Measurements from ENCODE around the gene COPS7A. TPM values are rescaled to one million over a fixed set of nuclear protein-coding genes. Genes with fewer than 3 reads are reported as not detected.
A peak's percentile ranks its signal among the peaks of the same experiment; 100 is the strongest.

COPS7A gene
- total and polyA plus RNA-seq, 9 of the 15 experiments (the other 6 are each of a cell fraction or from before 2014, with no cell fraction given), result 12.7 to 36.0 (median 24.3) TPM

DNA sequence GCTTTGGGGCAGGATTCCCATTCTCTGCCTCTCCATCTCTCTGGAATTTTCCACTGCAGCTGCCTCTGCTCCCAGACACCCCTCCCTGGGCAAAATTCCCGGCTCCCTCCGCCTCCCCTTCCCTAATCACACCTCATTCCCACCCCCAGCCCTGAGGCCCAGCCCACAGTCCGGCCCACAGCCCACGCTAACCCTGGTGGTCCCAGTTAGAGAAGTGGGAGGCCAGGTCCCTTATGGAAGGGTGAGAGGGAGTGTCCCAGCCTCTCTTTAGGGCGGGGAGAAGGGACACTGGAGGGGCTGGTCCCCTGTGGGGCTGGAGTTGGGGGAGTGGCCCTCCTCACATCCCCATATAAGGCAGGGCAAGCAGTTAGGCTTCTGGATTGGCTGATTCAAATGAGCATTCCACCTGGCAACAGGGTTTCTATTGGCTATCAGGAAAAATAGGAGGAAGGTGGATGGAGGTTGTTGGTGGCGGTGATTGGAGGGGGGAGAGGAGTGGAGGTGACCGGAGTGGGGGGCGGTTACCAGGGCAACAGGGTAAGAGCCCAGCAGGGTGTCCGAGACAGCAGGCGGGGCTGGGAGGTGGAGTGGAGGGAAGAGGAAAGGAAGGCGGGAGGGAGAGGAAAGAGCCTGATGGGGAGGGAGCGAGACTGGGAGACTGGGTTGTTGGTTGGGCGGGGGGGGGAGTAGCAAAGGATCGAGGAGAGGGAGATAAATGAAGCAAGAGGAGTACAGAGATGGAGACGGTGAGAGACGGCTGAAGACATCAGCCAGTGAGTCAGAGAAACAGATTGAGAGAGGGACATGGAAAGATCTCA, 40.4 kb downstream of the COPS7A start (continued):
- TF ChIP-seq, protein P1, sequence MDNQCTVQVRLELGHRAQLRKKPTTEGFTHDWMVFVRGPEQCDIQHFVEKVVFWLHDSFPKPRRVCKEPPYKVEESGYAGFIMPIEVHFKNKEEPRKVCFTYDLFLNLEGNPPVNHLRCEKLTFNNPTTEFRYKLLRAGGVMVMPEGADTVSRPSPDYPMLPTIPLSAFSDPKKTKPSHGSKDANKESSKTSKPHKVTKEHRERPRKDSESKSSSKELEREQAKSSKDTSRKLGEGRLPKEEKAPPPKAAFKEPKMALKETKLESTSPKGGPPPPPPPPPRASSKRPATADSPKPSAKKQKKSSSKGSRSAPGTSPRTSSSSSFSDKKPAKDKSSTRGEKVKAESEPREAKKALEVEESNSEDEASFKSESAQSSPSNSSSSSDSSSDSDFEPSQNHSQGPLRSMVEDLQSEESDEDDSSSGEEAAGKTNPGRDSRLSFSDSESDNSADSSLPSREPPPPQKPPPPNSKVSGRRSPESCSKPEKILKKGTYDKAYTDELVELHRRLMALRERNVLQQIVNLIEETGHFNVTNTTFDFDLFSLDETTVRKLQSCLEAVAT (IDR thresholded peaks at IDR 0.05), result peak in 1 of 2 experiments; percentile 65; a peak in 1 of 4 replicates
- TF ChIP-seq, protein P2, sequence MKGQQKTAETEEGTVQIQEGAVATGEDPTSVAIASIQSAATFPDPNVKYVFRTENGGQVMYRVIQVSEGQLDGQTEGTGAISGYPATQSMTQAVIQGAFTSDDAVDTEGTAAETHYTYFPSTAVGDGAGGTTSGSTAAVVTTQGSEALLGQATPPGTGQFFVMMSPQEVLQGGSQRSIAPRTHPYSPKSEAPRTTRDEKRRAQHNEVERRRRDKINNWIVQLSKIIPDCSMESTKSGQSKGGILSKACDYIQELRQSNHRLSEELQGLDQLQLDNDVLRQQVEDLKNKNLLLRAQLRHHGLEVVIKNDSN (CRISPR knock-in tag; IDR thresholded peaks at IDR 0.05), result no peak
- TF ChIP-seq, protein P3, sequence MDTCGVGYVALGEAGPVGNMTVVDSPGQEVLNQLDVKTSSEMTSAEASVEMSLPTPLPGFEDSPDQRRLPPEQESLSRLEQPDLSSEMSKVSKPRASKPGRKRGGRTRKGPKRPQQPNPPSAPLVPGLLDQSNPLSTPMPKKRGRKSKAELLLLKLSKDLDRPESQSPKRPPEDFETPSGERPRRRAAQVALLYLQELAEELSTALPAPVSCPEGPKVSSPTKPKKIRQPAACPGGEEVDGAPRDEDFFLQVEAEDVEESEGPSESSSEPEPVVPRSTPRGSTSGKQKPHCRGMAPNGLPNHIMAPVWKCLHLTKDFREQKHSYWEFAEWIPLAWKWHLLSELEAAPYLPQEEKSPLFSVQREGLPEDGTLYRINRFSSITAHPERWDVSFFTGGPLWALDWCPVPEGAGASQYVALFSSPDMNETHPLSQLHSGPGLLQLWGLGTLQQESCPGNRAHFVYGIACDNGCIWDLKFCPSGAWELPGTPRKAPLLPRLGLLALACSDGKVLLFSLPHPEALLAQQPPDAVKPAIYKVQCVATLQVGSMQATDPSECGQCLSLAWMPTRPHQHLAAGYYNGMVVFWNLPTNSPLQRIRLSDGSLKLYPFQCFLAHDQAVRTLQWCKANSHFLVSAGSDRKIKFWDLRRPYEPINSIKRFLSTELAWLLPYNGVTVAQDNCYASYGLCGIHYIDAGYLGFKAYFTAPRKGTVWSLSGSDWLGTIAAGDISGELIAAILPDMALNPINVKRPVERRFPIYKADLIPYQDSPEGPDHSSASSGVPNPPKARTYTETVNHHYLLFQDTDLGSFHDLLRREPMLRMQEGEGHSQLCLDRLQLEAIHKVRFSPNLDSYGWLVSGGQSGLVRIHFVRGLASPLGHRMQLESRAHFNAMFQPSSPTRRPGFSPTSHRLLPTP (IDR thresholded peaks at IDR 0.05; ENCODE audit: borderline replicate concordance, extremely low read depth, insufficient read length), result no peak
- TF ChIP-seq ZNF780A (CRISPR knock-in tag; IDR thresholded peaks at IDR 0.05), result no peak
- peak; percentile 82 for TF ChIP-seq FOS (IDR thresholded peaks at IDR 0.05; ENCODE audit: extremely low read depth, insufficient read length)
- TF ChIP-seq NCOA6 (IDR thresholded peaks at IDR 0.05), result no peak
- TF ChIP-seq KAT2B (IDR thresholded peaks at IDR 0.05; ENCODE audit: low read depth, low read length), result no peak
- peak; percentile 97 for TF ChIP-seq RFX1 (IDR thresholded peaks at IDR 0.05)
- no peak for TF ChIP-seq NR1H2 (CRISPR knock-in tag; IDR thresholded peaks at IDR 0.05)
- TF ChIP-seq TARDBP (IDR thresholded peaks at IDR 0.05), result no peak
- TF ChIP-seq ZFPM2 (CRISPR knock-in tag; IDR thresholded peaks at IDR 0.05), result no peak
- no peak for TF ChIP-seq EZH2 (IDR thresholded peaks at IDR 0.05; ENCODE audit: borderline replicate concordance, low read depth, low read length)
- TF ChIP-seq MYNN (IDR thresholded peaks at IDR 0.05), result no peak
- no peak for TF ChIP-seq MYNN (CRISPR knock-in tag; IDR thresholded peaks at IDR 0.05)
- TF ChIP-seq ZBTB1 (CRISPR knock-in tag; IDR thresholded peaks at IDR 0.05; ENCODE audit: borderline replicate concordance, low read depth), result no peak
- TF ChIP-seq HMG20A (CRISPR knock-in tag; conservative IDR thresholded peaks at IDR 0.05), result no peak
- peak; percentile 37 to 59; a peak in 2 of 4 replicates for TF ChIP-seq KDM1A (IDR thresholded peaks at IDR 0.05)
- no peak for TF ChIP-seq RBM22 (IDR thresholded peaks at IDR 0.05; ENCODE audit: low read depth, low read length, poor library complexity, severe bottlenecking)
- no peak for TF ChIP-seq POLR3A (IDR thresholded peaks at IDR 0.05; ENCODE audit: borderline replicate concordance, extremely low read depth, insufficient read depth, insufficient read length)
- TF ChIP-seq CBFB (CRISPR knock-in tag; IDR thresholded peaks at IDR 0.05), result no peak
- TF ChIP-seq NR2C2 (CRISPR knock-in tag; IDR thresholded peaks at IDR 0.05), result no peak
- TF ChIP-seq NR2C2 (tag; IDR thresholded peaks at IDR 0.05), result no peak
- no peak for TF ChIP-seq MED1 (CRISPR knock-in tag; IDR thresholded peaks at IDR 0.05; ENCODE audit: borderline replicate concordance)
- TF ChIP-seq CBFA2T2 (conservative IDR thresholded peaks at IDR 0.05), result no peak
- TF ChIP-seq SMARCE1 (IDR thresholded peaks at IDR 0.05), result no peak
- no peak; the same call in 1 of the 2 replicates for TF ChIP-seq PHF21A (IDR thresholded peaks at IDR 0.05; ENCODE audit: borderline replicate concordance, low read depth)

Measured in K562 (cell line).